GM21390 (cell line): Measurements from ENCODE around the gene MFSD1.

Experiments
- ATAC-seq: cut with Tn5 transposase; IDR thresholded peaks from one replicate; pipeline ENCODE4 v1.9.1; 2021; ENCODE audit not compliant: unreplicated experiment

The MFSD1 gene

GRCh38 chr3:158809642-158810041, 7.8 kb downstream of the MFSD1 start:
- no peak for ATAC-seq

DNA sequence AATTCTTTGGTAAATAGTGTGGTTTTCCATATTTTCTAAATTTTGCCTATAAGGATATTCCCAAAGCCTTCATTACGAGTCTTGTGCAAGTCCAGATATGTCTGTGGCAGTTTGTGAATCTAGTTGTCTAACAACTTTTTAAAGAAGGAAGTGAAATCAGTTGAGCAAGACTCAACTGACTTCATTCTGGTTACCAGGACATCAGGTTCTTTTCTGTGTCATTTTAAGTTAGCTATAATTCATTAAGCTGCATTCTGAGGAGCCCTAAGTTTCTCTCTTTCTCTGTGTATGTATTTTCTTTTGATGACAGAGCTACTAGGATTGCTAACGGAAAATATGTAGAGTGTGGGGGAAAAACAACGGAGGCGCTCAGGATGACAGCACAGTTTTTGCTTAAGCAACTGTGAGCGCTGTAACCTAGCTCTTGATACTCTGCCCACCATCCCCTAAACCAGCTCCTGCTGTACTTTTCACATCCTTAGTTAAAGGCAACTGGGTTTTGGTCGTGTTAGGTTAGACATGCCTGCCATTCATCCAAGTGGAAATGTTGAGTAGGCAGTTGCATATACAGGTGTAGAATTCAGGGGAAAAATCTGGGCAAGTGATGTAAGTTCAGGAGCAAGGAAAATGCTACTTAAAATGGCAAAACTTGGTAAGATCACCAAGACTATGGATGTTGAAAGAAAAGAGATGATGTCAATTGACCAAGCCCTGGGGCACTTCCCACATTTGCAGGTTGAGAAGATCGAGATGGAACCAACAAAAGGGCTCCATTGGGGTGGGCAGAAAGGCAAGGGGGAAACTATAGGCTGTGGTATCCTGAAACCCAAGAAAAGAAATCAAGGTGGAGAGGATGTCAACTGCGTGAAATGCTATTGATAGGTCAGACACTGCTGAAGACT, 9.2 kb downstream of the MFSD1 start:
- ATAC-seq, result no peak

- ATAC-seq, result no peak
Measured at GRCh38 chr3:158819282-158819681, 17.4 kb downstream of the MFSD1 start.

DNA sequence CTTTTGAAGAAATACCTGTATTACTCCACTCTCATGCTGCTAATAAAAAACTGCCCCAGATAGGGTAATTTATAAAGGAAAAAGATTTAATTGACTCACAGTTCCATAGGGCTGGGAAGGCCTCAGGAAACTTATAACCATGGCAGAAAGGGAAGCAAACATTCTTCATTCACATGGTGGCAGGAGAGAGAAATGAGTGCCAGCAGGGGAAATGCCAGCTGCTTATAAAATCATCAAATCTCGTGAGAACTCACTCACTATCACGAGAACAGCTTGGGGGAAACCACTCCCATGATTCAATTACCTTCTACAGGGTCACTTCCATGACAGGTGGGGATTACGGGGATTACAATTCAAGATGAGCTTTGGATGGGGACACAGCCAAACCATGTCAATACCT, 18.7 kb downstream of the MFSD1 start:
- ATAC-seq, result no peak

DNA sequence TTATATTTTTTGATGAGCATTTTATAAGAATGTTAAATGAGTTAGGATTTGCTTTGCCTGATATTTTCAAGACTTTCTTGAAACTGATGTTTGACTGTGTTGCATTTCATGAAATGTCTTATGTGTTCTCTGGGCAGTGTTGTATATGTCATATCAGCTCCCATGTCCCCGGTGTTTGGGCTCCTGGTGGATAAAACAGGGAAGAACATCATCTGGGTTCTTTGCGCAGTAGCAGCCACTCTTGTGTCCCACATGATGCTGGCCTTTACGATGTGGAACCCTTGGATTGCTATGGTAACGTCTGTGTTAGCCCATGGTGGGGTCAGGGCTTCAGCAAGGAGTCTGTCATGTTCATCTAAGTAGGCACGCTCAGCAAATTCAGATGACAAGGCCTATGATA, 20.0 kb downstream of the MFSD1 start:
- ATAC-seq, result no peak

GRCh38 chr3:158823426-158823825, 21.6 kb downstream of the MFSD1 start:
- no peak for ATAC-seq

DNA sequence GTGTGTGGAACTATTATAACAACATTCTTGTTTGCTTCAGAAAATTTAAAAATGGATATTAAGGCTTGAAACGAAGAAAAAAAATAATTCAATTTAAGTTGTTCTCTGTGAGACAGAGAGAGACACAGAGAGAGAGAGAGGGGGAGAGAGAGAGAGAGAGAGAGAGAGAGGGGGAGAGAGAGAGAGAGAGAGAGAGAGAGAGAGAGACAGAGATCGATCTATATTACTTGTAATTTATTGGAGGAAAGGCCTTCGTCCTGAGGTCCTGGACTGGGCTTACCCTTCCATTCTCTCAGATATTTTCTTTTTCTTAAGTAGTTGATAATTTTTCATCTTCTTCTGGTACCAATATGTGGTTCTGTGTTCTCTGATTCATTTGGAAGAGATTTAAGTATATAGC, 25.9 kb downstream of the MFSD1 start:
- ATAC-seq, result no peak

DNA sequence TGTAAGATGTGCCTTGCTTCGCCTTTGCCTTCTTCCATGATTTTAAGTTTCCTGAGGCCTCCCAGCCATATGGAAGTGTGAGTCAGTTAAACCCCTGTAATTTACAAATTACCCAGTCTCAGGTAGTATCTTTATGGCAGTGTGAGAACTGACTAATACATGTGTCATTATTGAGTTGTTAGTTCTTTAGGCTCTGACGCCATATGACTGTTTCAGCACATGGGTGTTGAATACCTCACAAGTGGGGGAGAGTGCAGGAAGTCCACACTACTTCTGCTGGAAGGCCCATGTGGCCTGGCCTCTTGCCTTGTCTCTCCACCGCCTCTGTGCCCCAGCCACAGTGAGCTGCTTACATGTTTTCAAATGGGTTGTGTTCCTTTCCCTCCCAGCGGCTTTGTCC, 28.5 kb downstream of the MFSD1 start:
- ATAC-seq, result no peak

DNA sequence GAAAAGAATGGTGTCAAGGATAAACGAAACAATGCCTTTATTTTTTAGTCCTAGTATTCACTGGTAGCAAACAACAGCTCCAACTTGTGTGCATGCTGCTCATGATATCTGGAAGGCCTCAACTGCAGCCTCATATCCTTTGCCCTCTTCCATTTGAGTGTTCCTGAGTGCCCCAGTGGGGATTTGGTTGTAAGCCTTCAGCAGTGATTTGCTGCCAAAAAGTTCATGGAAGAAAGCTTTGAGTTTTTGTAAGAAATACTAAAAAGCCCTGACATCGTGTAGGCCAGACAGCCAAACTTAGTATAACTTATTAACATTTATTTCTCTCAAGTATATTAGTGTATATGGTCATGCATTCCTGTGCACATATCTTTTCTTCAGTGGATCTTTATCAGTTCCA, 30.0 kb downstream of the MFSD1 start:
- ATAC-seq, result no peak

- no peak for ATAC-seq
Measured at GRCh38 chr3:158835631-158836030, 33.8 kb downstream of the MFSD1 start.

DNA sequence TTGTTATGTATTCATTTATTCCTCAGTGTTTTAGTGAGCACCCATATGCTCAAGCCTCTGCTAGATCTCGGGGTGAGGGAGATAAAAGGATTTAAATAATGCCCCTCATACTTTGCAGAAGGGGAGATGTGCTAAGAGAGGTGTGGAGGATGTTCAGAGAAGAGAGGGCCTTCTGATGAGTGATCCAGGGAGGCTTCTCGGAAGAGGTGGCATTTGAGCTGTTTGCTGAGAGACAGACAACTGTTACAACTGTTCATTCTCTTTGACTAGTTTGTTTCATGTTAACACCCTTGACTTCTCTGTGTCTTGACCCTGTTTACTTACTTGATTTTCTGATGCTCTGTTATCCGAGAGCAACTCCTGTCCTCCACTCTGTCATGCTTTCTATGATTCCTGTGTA, 34.5 kb downstream of the MFSD1 start:
- ATAC-seq, result no peak

- ATAC-seq, result no peak
Measured at GRCh38 chr3:158837240-158837639, 35.4 kb downstream of the MFSD1 start.

GRCh38 chr3:158839966-158840365, 38.1 kb downstream of the MFSD1 start:
- ATAC-seq, result no peak

- ATAC-seq, result no peak
Measured at GRCh38 chr3:158841387-158841786, 39.5 kb downstream of the MFSD1 start.

- no peak for ATAC-seq
Measured at GRCh38 chr3:158842976-158843375, 41.1 kb downstream of the MFSD1 start.

GRCh38 chr3:158845765-158846350, 44.0 kb downstream of the MFSD1 start:
- ATAC-seq, result no peak

DNA sequence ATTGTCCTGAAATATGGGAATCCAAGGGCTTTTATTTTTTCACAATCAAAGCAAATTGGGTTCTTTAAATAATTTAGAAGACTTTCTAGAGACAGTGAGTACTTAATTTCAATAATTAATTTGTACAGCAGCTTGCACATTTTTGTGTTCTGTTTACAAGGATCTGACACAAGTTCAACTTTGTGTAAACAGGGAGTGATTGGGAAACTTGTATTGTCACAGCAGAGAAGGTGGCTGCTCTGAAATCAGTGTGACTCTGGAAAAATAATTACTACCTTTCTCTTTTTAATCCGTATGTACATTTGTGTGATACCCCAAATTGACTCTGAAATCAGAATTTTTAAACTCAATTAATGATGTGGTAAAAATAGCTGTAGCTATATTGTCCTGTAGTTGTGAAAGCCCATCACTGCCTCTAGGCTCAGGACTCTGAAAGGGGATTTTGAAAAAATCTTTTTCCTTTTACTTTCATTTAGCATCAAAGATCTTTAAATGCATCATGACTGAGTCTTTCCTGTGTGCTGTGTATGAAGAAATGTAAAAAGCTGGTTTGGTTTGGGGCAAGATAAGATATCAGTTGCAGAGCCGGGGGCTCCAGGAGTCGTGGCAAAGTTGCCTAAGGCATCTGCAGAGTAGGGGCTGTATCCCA, 45.1 kb downstream of the MFSD1 start:
- peak; percentile 93 for ATAC-seq

DNA sequence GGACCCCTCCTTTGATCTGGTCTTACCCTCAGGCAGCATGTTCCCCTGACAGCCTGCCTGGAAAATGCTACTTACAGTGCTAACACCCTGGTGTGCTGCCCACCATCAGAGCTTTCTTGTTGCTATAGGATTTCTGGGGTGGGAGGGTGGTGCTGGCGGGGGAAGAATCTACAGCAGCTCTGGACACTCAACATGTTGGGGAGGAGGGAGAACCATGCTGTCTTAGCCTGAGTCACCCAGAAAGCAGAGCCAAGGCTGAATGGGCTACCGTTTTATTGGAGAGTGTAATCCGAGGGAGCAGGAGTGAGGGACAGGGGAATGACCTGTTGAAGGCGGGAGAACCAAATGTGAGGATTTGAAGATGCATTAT, 45.6 kb downstream of the MFSD1 start:
- ATAC-seq, result peak; percentile 28

DNA sequence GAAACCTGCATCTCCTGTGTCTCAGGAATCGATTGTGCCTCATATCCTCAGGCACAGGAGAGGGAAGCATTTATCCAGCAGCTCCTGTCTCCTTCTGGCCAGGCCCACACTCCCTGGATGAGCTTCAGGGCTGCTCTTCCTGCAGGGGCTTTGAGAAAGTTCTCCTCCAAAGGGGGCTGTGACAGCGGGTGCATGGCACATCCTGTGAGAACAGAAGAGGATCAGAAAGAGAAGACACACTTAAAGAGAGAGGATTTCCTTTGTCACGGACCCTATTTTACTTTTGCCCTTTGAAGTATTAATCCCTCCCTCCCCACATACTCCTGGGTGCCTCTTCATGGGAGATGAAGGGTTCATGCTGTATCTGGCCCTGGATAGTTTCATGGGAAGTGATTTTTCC, 46.0 kb downstream of the MFSD1 start:
- ATAC-seq, result no peak

DNA sequence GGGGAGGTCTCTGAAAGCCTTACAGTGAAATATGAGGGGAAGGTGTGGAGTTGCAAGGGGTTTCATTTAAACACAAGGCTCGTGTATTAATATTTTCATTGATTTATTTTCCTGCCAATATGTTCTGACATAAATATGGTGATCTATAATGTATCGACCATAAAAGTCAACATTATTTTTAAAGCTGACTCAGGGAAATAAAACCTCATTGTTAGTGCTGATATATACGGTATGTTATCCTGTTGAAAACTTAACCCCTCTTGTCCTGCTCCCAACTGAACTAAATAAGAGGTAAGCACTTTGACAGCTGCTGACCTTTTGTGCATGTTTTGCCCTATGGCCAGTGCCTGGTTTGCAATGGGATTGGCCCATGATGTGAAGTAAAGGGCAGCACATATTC, 47.9 kb downstream of the MFSD1 start:
- no peak for ATAC-seq

DNA sequence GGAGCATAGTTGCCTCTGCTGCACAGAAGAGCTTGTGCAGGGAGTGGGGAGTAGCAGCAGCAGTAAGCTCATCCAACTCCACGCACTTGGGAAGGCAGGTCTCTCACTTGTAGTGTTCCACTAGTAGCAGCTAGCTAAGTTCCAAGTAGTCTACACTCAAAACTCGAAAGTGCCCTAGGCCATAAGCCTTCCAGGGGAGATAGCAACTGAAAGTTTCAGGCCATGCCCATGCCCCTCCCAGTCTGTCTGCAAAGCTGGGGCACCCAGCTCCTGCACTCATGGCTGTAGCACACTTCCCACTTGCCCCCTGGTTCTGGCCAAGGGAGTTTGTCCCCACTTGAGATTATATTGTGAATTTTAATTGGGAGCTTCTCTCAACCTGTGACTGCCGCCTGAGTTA, 57.5 kb downstream of the MFSD1 start:
- ATAC-seq, result no peak

GRCh38 chr3:158863247-158863646, 61.4 kb downstream of the MFSD1 start:
- ATAC-seq, result peak; percentile 68
